Daoy (cell line): Measurements from ENCODE around the gene SLC25A12. TPM values are rescaled to one million over a fixed set of nuclear protein-coding genes. Genes with fewer than 3 reads are reported as not detected.
A peak's percentile ranks its signal among the peaks of the same experiment; 100 is the strongest.

Experiments used
- DNase-seq: peaks from one replicate; pipeline ENCODE4 v3.0.0-alpha.2; 2015; ENCODE audit warnings: low read depth
- total RNA-seq: library from RNA; depleted of rRNA; stranded (reverse); fragments of >200 nt; shearing (Covaris generic); gene quantifications from 2 replicates; pipeline ENCODE4 v1.2.3, GENCODE V29; 2014

SLC25A12 gene
- total RNA-seq, 1 experiment from 2014 or later, result 23.8 TPM

GRCh38 chr2:171889808-171890207, 4.2 kb downstream of the SLC25A12 start:
- no peak for DNase-seq

GRCh38 chr2:171889333-171889732, 4.7 kb downstream of the SLC25A12 start:
- no peak for DNase-seq

- DNase-seq, result no peak
These were observed 10.7 kb downstream of the SLC25A12 start for GRCh38 chr2:171883275-171883893.

GRCh38 chr2:171882089-171882769, 11.8 kb downstream of the SLC25A12 start:
- no peak for DNase-seq

- DNase-seq, result no peak
These were observed 13.3 kb downstream of the SLC25A12 start for GRCh38 chr2:171880774-171881173.

- no peak for DNase-seq
These were observed 14.2 kb downstream of the SLC25A12 start for GRCh38 chr2:171879865-171880264.

- peak; percentile 56 for DNase-seq
These were observed 15.5 kb downstream of the SLC25A12 start for GRCh38 chr2:171878481-171878993.

GRCh38 chr2:171874963-171875362, 19.1 kb downstream of the SLC25A12 start:
- no peak for DNase-seq

GRCh38 chr2:171874517-171874916, 19.5 kb downstream of the SLC25A12 start:
- no peak for DNase-seq

- DNase-seq, result no peak
These were observed 29.6 kb downstream of the SLC25A12 start for GRCh38 chr2:171864357-171864985.

GRCh38 chr2:171862501-171862900, 31.5 kb downstream of the SLC25A12 start:
- DNase-seq, result no peak

GRCh38 chr2:171858397-171858958, 35.6 kb downstream of the SLC25A12 start:
- DNase-seq, result no peak

GRCh38 chr2:171855401-171855800, 38.6 kb downstream of the SLC25A12 start:
- DNase-seq, result no peak

- no peak for DNase-seq
These were observed 41.6 kb downstream of the SLC25A12 start for GRCh38 chr2:171852366-171852888.

- no peak for DNase-seq
These were observed 46.4 kb downstream of the SLC25A12 start for GRCh38 chr2:171847627-171848026.

GRCh38 chr2:171846894-171847293, 47.1 kb downstream of the SLC25A12 start:
- no peak for DNase-seq

- DNase-seq, result no peak
These were observed 52.0 kb downstream of the SLC25A12 start for GRCh38 chr2:171841996-171842395.

GRCh38 chr2:171837736-171838135, 56.3 kb downstream of the SLC25A12 start:
- no peak for DNase-seq

- no peak for DNase-seq
These were observed 57.7 kb downstream of the SLC25A12 start for GRCh38 chr2:171836146-171836910.

- DNase-seq, result no peak
These were observed 58.7 kb downstream of the SLC25A12 start for GRCh38 chr2:171835386-171835785.

GRCh38 chr2:171834286-171834685, 59.8 kb downstream of the SLC25A12 start:
- no peak for DNase-seq

- DNase-seq, result no peak
These were observed 61.6 kb downstream of the SLC25A12 start for GRCh38 chr2:171832489-171832888.
